Neural cell (in vitro differentiated cells): ENCODE results near the gene ALOXE3. TPM values are rescaled to one million over a fixed set of nuclear protein-coding genes. Genes with fewer than 3 reads are reported as not detected.
A peak's percentile ranks its signal among the peaks of the same experiment; 100 is the strongest.

Source experiments
- H2AFZ ChIP-seq: fragments of 200-600, 300-800 bp; sonication (generic), shearing (Covaris generic); 2 replicates; pipeline ENCODE4 v1.6.0; 2014; ENCODE audit warnings: low read depth, mild to moderate bottlenecking, antibody characterized with exemption, low read length, moderate library complexity
- H3F3A ChIP-seq: fragments of 200-600 bp; shearing (Covaris generic); 2 replicates; pipeline ENCODE4 v1.6.1; 2016; ENCODE audit warnings: mild to moderate bottlenecking, moderate library complexity, mixed read lengths, antibody characterized with exemption, low read length; ENCODE audit not compliant: insufficient read depth, poor library complexity, severe bottlenecking
- H3K27ac ChIP-seq: fragments of 200-600, 300-800 bp; sonication (generic), shearing (Covaris generic); 2 replicates; pipeline ENCODE4 v1.5.1; 2014; ENCODE audit warnings: mild to moderate bottlenecking, low read length, moderate library complexity
- H3K27me3 ChIP-seq: fragments of 300-800, 200-600 bp; sonication (generic), shearing (Covaris generic); 2 replicates; pipeline ENCODE4 v1.6.0; 2014; ENCODE audit warnings: mild to moderate bottlenecking, low read depth, low read length, moderate library complexity; ENCODE audit not compliant: insufficient read depth
- H3K36me3 ChIP-seq: fragments of 300-800, 200-600 bp; sonication (generic), shearing (Covaris generic); 2 replicates; pipeline ENCODE4 v1.5.1; 2014; ENCODE audit warnings: mild to moderate bottlenecking, antibody characterized with exemption, low read length, moderate library complexity; ENCODE audit not compliant: insufficient read depth
- H3K4me2 ChIP-seq: fragments of 300-800, 200-600 bp; sonication (generic), shearing (Covaris generic); 2 replicates; pipeline ENCODE4 v1.6.0; 2014; ENCODE audit warnings: mild to moderate bottlenecking, low read length
- H3K4me3 ChIP-seq: fragments of 300-800, 200-600 bp; sonication (generic), shearing (Covaris generic); 2 replicates; pipeline ENCODE4 v1.5.1; 2014; ENCODE audit warnings: mild to moderate bottlenecking, low read length, moderate library complexity
- H3K79me2 ChIP-seq: fragments of 200-600 bp; shearing (Covaris generic); replicated peaks from 2 replicates; pipeline ENCODE4 v1.6.0; 2014; ENCODE audit warnings: mild to moderate bottlenecking, low read length, moderate library complexity; ENCODE audit not compliant: insufficient read depth
- H3K9ac ChIP-seq: fragments of 300-800, 200-600 bp; sonication (generic), shearing (Covaris generic); 2 replicates; pipeline ENCODE4 v1.6.1; 2016; ENCODE audit warnings: mild to moderate bottlenecking, low read length, mixed read lengths
- H3K9me2 ChIP-seq: fragments of 200-600 bp; shearing (Covaris generic); 2 replicates; pipeline ENCODE4 v1.6.1; 2016; ENCODE audit warnings: mild to moderate bottlenecking, low read length, mixed read lengths; ENCODE audit not compliant: insufficient read depth
- H3K9me3 ChIP-seq: fragments of 200-600, 300-800 bp; sonication (generic), shearing (Covaris generic); 2 replicates; pipeline ENCODE4 v1.6.1; 2016; ENCODE audit warnings: mild to moderate bottlenecking, mixed run types, low read length, moderate library complexity, mixed read lengths
- H4K20me1 ChIP-seq: fragments of 200-600 bp; shearing (Covaris generic); 2 replicates; pipeline ENCODE4 v1.6.1; 2016; ENCODE audit warnings: mild to moderate bottlenecking, mixed run types; ENCODE audit not compliant: insufficient read depth
- EP300 ChIP-seq: fragments of 450-650 bp; conservative IDR thresholded peaks from 2 replicates; pipeline ENCODE4 v1.6.1; 2014; ENCODE audit warnings: antibody characterized with exemption, mild to moderate bottlenecking, moderate library complexity; ENCODE audit not compliant: poor library complexity, severe bottlenecking
- EZH2 ChIP-seq: fragments of 200-600, 300-800 bp; shearing (Covaris generic), sonication (generic); IDR thresholded peaks from 2 replicates; pipeline ENCODE4 v1.6.1; 2014; ENCODE audit warnings: antibody characterized with exemption, low read length, borderline replicate concordance, mild to moderate bottlenecking; ENCODE audit not compliant: insufficient read depth, poor library complexity, severe bottlenecking
- MXI1 ChIP-seq: fragments of 450-650 bp; conservative IDR thresholded peaks from 2 replicates; pipeline ENCODE4 v1.6.1; 2014; ENCODE audit warnings: antibody characterized with exemption, mild to moderate bottlenecking; ENCODE audit not compliant: poor library complexity, severe bottlenecking
- POLR2AphosphoS5 ChIP-seq: IDR thresholded peaks from 2 replicates; pipeline ENCODE4 v1.6.1; 2012
- RAD21 ChIP-seq: fragments of 450-650 bp; conservative IDR thresholded peaks from 2 replicates; pipeline ENCODE4 v1.6.1; 2014; ENCODE audit warnings: antibody characterized with exemption, mild to moderate bottlenecking, moderate library complexity
- SMC3 ChIP-seq: fragments of 450-650 bp; conservative IDR thresholded peaks from 2 replicates; pipeline ENCODE4 v1.6.1; 2014; ENCODE audit warnings: antibody characterized with exemption, mild to moderate bottlenecking, moderate library complexity; ENCODE audit not compliant: poor library complexity
- TAF1 ChIP-seq: IDR thresholded peaks from 2 replicates; pipeline ENCODE4 v1.6.1; 2012; ENCODE audit warnings: low read depth
- polyA plus RNA-seq: library from polyadenylated mRNA; depleted of rRNA; stranded (reverse); fragments of >200 nt; gene quantifications from 2 replicates; pipeline ENCODE4 v1.2.3, GENCODE V29; 2014
- TF ChIP-seq, protein P1 (sequence below): IDR thresholded peaks from 2 replicates; pipeline ENCODE4 v1.6.1; 2012; ENCODE audit warnings: borderline replicate concordance
- TF ChIP-seq, protein P2 (sequence below): fragments of 450-650 bp; IDR thresholded peaks from 2 replicates; pipeline ENCODE4 v1.5.1; 2014; ENCODE audit warnings: antibody characterized with exemption, mild to moderate bottlenecking, moderate library complexity; ENCODE audit not compliant: poor library complexity, severe bottlenecking

The ALOXE3 gene
- polyA plus RNA-seq, 1 donor from 2014 or later = 0.77 TPM

GRCh38 chr17:8151641-8152111 lies 33.4 kb upstream of the ALOXE3 start:
- Histone ChIP-seq H3K27ac (peak overlapping the region; percentile 95), H3K27me3 (no peaks in the 10 kb centered on the region), H3F3A (peaks cover 6% of the 10 kb centered on the region), H3K9me3 (no peaks in the 10 kb centered on the region), H3K4me2 (peak overlapping the region; percentile 89), H3K36me3 (no peaks in the 10 kb centered on the region), H2AFZ (peak overlapping the region; percentile 2), H4K20me1 (no peaks in the 10 kb centered on the region), H3K9me2 (no peaks in the 10 kb centered on the region), H3K79me2 (no peaks in the 10 kb centered on the region), H3K4me3 (peak overlapping the region; percentile 92), H3K9ac (peak overlapping the region; percentile 95)
- TF ChIP-seq EZH2 = no peak
- TF ChIP-seq RAD21 = no peak

- Histone ChIP-seq H2AFZ (peak overlapping the region; percentile 2), H3K9me3 (no peaks in the 10 kb centered on the region), H3F3A (peaks cover 6% of the 10 kb centered on the region), H3K27me3 (no peaks in the 10 kb centered on the region), H3K9ac (peak overlapping the region; percentile 95), H3K27ac (peak overlapping the region; percentile 95), H3K36me3 (no peaks in the 10 kb centered on the region), H3K4me3 (peak overlapping the region; percentile 92), H3K79me2 (no peaks in the 10 kb centered on the region), H3K4me2 (peak overlapping the region; percentile 89), H4K20me1 (no peaks in the 10 kb centered on the region), H3K9me2 (no peaks in the 10 kb centered on the region)
- TF ChIP-seq EP300 (peak; percentile 75), RAD21 (no peak), TAF1 (no peak), SMC3 (no peak), MXI1 (peak; percentile 98), POLR2AphosphoS5 (peak; percentile 84), EZH2 (no peak)
- TF ChIP-seq, protein P1, sequence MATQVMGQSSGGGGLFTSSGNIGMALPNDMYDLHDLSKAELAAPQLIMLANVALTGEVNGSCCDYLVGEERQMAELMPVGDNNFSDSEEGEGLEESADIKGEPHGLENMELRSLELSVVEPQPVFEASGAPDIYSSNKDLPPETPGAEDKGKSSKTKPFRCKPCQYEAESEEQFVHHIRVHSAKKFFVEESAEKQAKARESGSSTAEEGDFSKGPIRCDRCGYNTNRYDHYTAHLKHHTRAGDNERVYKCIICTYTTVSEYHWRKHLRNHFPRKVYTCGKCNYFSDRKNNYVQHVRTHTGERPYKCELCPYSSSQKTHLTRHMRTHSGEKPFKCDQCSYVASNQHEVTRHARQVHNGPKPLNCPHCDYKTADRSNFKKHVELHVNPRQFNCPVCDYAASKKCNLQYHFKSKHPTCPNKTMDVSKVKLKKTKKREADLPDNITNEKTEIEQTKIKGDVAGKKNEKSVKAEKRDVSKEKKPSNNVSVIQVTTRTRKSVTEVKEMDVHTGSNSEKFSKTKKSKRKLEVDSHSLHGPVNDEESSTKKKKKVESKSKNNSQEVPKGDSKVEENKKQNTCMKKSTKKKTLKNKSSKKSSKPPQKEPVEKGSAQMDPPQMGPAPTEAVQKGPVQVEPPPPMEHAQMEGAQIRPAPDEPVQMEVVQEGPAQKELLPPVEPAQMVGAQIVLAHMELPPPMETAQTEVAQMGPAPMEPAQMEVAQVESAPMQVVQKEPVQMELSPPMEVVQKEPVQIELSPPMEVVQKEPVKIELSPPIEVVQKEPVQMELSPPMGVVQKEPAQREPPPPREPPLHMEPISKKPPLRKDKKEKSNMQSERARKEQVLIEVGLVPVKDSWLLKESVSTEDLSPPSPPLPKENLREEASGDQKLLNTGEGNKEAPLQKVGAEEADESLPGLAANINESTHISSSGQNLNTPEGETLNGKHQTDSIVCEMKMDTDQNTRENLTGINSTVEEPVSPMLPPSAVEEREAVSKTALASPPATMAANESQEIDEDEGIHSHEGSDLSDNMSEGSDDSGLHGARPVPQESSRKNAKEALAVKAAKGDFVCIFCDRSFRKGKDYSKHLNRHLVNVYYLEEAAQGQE = peak; percentile 54
- TF ChIP-seq, protein P2, sequence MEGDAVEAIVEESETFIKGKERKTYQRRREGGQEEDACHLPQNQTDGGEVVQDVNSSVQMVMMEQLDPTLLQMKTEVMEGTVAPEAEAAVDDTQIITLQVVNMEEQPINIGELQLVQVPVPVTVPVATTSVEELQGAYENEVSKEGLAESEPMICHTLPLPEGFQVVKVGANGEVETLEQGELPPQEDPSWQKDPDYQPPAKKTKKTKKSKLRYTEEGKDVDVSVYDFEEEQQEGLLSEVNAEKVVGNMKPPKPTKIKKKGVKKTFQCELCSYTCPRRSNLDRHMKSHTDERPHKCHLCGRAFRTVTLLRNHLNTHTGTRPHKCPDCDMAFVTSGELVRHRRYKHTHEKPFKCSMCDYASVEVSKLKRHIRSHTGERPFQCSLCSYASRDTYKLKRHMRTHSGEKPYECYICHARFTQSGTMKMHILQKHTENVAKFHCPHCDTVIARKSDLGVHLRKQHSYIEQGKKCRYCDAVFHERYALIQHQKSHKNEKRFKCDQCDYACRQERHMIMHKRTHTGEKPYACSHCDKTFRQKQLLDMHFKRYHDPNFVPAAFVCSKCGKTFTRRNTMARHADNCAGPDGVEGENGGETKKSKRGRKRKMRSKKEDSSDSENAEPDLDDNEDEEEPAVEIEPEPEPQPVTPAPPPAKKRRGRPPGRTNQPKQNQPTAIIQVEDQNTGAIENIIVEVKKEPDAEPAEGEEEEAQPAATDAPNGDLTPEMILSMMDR = no peak
Measured at GRCh38 chr17:8151120-8151640, 32.9 kb upstream of the ALOXE3 start.
